GM21526 (cell line): ENCODE results near the gene RAC3.

Experiments used
- ATAC-seq: cut with Tn5 transposase; IDR thresholded peaks from one replicate; pipeline ENCODE4 v1.9.1; 2021; ENCODE audit warnings: moderate library complexity; ENCODE audit not compliant: unreplicated experiment, low FRiP score

RAC3 gene

GRCh38 chr17:82053556-82054263, 22.2 kb downstream of the RAC3 start:
- no peak for ATAC-seq

GRCh38 chr17:82054351-82055022, 23.0 kb downstream of the RAC3 start:
- ATAC-seq = no peak

GRCh38 chr17:82055023-82055964, 23.8 kb downstream of the RAC3 start:
- ATAC-seq = no peak

- ATAC-seq = no peak
These were observed 24.7 kb downstream of the RAC3 start for GRCh38 chr17:82055965-82056728.

- ATAC-seq = no peak
These were observed 25.5 kb downstream of the RAC3 start for GRCh38 chr17:82056729-82057621.

GRCh38 chr17:82058230-82058854, 26.9 kb downstream of the RAC3 start:
- ATAC-seq = no peak

- no peak for ATAC-seq
These were observed 27.4 kb downstream of the RAC3 start for GRCh38 chr17:82058855-82059249.

- no peak for ATAC-seq
These were observed 28.0 kb downstream of the RAC3 start for GRCh38 chr17:82059272-82060000.

GRCh38 chr17:82060001-82060380, 28.5 kb downstream of the RAC3 start:
- ATAC-seq = no peak

- ATAC-seq = no peak
These were observed 29.1 kb downstream of the RAC3 start for GRCh38 chr17:82060614-82061013.

- no peak for ATAC-seq
These were observed 29.8 kb downstream of the RAC3 start for GRCh38 chr17:82061047-82061925.

GRCh38 chr17:82062076-82062983, 30.9 kb downstream of the RAC3 start:
- no peak for ATAC-seq

GRCh38 chr17:82062984-82063368, 31.5 kb downstream of the RAC3 start:
- no peak for ATAC-seq

- no peak for ATAC-seq
These were observed 32.2 kb downstream of the RAC3 start for GRCh38 chr17:82063424-82064415.
